H1 (cell line): Measurements from ENCODE around the gene PLLP. TPM values are rescaled to one million over a fixed set of nuclear protein-coding genes. Genes with fewer than 3 reads are reported as not detected.
A peak's percentile ranks its signal among the peaks of the same experiment; 100 is the strongest.

Source experiments
- CTCF ChIA-PET: fragments of 300-600 bp; sonication (Branson Sonifier 250); formaldehyde crosslinking; loops from one replicate; lab custom pipeline; 2021; ENCODE audit not compliant: partially characterized antibody; lab: Charles Lee
- POLR2A ChIA-PET: fragments of 300-600 bp; sonication (Branson Sonifier 250); formaldehyde crosslinking; loops from one replicate; lab custom pipeline; 2021; ENCODE audit warnings: inconsistent platforms; ENCODE audit not compliant: partially characterized antibody; lab: Charles Lee
- DNase-seq, 2 experiments: peaks; one replicate each; pipeline versions ENCODE4 v3.0.0 to v3.0.0-alpha.2; 2010 to 2022; ENCODE audit warnings: low spot score in 2 of 2, low read depth in 1 of 2, mixed read lengths in 1 of 2
- FAIRE-seq: peaks from 2 replicates; lab custom pipeline; 2011; peaks lifted over from hg19 to GRCh38; lab: Jason Lieb, UNC
- H2AFZ ChIP-seq: 2 replicates; pipeline ENCODE4 v1.8.1; 2012; ENCODE audit warnings: low read length, inconsistent platforms
- H2AK5ac ChIP-seq: 2 replicates; pipeline ENCODE4 v1.6.1; 2013; ENCODE audit warnings: low read depth, low read length
- H2BK120ac ChIP-seq: replicated peaks from 2 replicates; pipeline ENCODE3; 2013; ENCODE audit warnings: low read depth, low read length, inconsistent platforms
- H2BK12ac ChIP-seq: 2 replicates; pipeline ENCODE4 v1.6.1; 2013; ENCODE audit warnings: low read depth, low read length
- H2BK15ac ChIP-seq: 2 replicates; pipeline ENCODE4 v1.6.1; 2013; ENCODE audit warnings: low read length
- H2BK20ac ChIP-seq: 2 replicates; pipeline ENCODE4 v1.6.1; 2013; ENCODE audit warnings: low read length
- H2BK5ac ChIP-seq: 2 replicates; pipeline ENCODE4 v1.6.1; 2013; ENCODE audit warnings: low read depth, low read length
- H3K14ac ChIP-seq: 2 replicates; pipeline ENCODE4 v1.6.1; 2013; ENCODE audit warnings: inconsistent platforms; ENCODE audit not compliant: insufficient read length
- H3K18ac ChIP-seq: 2 replicates; pipeline ENCODE4 v1.6.1; 2013; ENCODE audit warnings: low read length; ENCODE audit errors: extremely low read depth
- H3K23ac ChIP-seq: 2 replicates; pipeline ENCODE4 v1.6.1; 2013; ENCODE audit warnings: inconsistent platforms; ENCODE audit not compliant: insufficient read length
- H3K23me2 ChIP-seq: 2 replicates; pipeline ENCODE4 v1.6.1; 2013; ENCODE audit warnings: low read depth, low read length
- H3K27ac ChIP-seq: 2 replicates; pipeline ENCODE4 v1.6.1; 2011; ENCODE audit warnings: low read depth, low read length, inconsistent platforms
- H3K27me3 ChIP-seq, 4 experiments: replicated peaks in 1 of 4; 1 replicate in 1 of 4; 2 replicates in 3 of 4; pipeline versions ENCODE4 v1.6.1 to v1.8.1; 2011 to 2013; ENCODE audit warnings: low read length in 3 of 4, mild to moderate bottlenecking in 3 of 4, inconsistent platforms in 2 of 4, mixed read lengths in 2 of 4, moderate library complexity in 1 of 4; ENCODE audit not compliant: control insufficient read depth in 3 of 4, insufficient read depth in 3 of 4; ENCODE audit errors: extremely low read depth in 1 of 4
- H3K36me3 ChIP-seq, 4 experiments: 2 replicates each; pipeline versions ENCODE4 v1.6.1 to v1.8.1; 2011 to 2013; ENCODE audit warnings: mild to moderate bottlenecking in 4 of 4, low read length in 3 of 4, moderate library complexity in 2 of 4, control low read depth in 1 of 4, inconsistent platforms in 1 of 4; ENCODE audit not compliant: insufficient read depth in 4 of 4, control insufficient read depth in 2 of 4
- H3K4ac ChIP-seq: replicated peaks from 2 replicates; pipeline ENCODE3; 2013; ENCODE audit warnings: low read length, low read depth, mixed read lengths, inconsistent platforms; ENCODE audit not compliant: insufficient read length
- H3K4me1 ChIP-seq, 4 experiments: replicated peaks in 1 of 4; 1 replicate in 1 of 4; 2 replicates in 3 of 4; pipeline versions ENCODE4 v1.6.1 to v1.8.1; 2011 to 2013; ENCODE audit warnings: low read length in 3 of 4, inconsistent platforms in 2 of 4, mixed read lengths in 1 of 4; ENCODE audit not compliant: insufficient read depth in 4 of 4, control insufficient read depth in 3 of 4
- H3K4me2 ChIP-seq, 2 experiments: 2 replicates each; pipeline versions ENCODE4 v1.6.1 to v1.8.1; 2011 to 2013; ENCODE audit warnings: low read depth in 2 of 2, low read length in 2 of 2, control low read depth in 1 of 2, inconsistent platforms in 1 of 2, mild to moderate bottlenecking in 1 of 2; ENCODE audit not compliant: insufficient read depth in 1 of 2
- H3K4me3 ChIP-seq, 4 experiments: fragments of 200-600, 300-600 bp in 1 of 4; sonication (generic), shearing (Covaris generic), sonication (Bioruptor Twin) in 1 of 4; 2 replicates each; pipeline versions ENCODE4 v1.5.1 to v1.8.1; 2011 to 2016; ENCODE audit warnings: low read length in 4 of 4, low read depth in 3 of 4, control low read depth in 2 of 4, inconsistent platforms in 2 of 4, mild to moderate bottlenecking in 2 of 4, mixed read lengths in 1 of 4, moderate library complexity in 1 of 4; ENCODE audit not compliant: insufficient read depth in 2 of 4; ENCODE audit errors: extremely low read depth in 1 of 4
- H3K56ac ChIP-seq: replicated peaks from 2 replicates; pipeline ENCODE3; 2013; ENCODE audit warnings: low read depth, mild to moderate bottlenecking, mixed read lengths, low read length, inconsistent platforms; ENCODE audit not compliant: insufficient read length
- H3K79me1 ChIP-seq: 2 replicates; pipeline ENCODE4 v1.6.1; 2013; ENCODE audit warnings: low read depth, low read length, control low read depth
- H3K79me2 ChIP-seq, 2 experiments: 2 replicates each; pipeline versions ENCODE4 v1.6.1 to v1.8.1; 2012 to 2013; ENCODE audit warnings: low read length in 2 of 2, mild to moderate bottlenecking in 2 of 2, inconsistent platforms in 1 of 2; ENCODE audit not compliant: insufficient read depth in 2 of 2, control insufficient read depth in 1 of 2
- H3K9ac ChIP-seq, 4 experiments: replicated peaks in 1 of 4; 1 replicate in 1 of 4; 2 replicates in 3 of 4; pipeline versions ENCODE4 v1.6.1 to v1.8.1; 2011 to 2013; ENCODE audit warnings: low read depth in 3 of 4, low read length in 3 of 4, control low read depth in 2 of 4, mild to moderate bottlenecking in 2 of 4, moderate library complexity in 2 of 4, inconsistent platforms in 1 of 4; ENCODE audit errors: extremely low read depth in 1 of 4
- H3K9me3 ChIP-seq, 2 experiments: 2 replicates each; pipeline versions ENCODE4 v1.6.1 to v1.8.1; 2012 to 2013; ENCODE audit warnings: mild to moderate bottlenecking in 2 of 2, moderate library complexity in 2 of 2, control low read depth in 1 of 2, inconsistent platforms in 1 of 2, low read depth in 1 of 2, low read length in 1 of 2, mixed read lengths in 1 of 2; ENCODE audit not compliant: insufficient read depth in 2 of 2
- H4K20me1 ChIP-seq, 2 experiments: replicated peaks in 1 of 2; 2 replicates each; pipeline versions ENCODE3 to v1.8.1; 2011 to 2013; ENCODE audit warnings: inconsistent platforms in 2 of 2, low read length in 2 of 2, mild to moderate bottlenecking in 1 of 2; ENCODE audit not compliant: insufficient read depth in 2 of 2, control insufficient read depth in 1 of 2
- H4K5ac ChIP-seq: 2 replicates; pipeline ENCODE4 v1.6.1; 2013; ENCODE audit warnings: low read length, low read depth, mixed read lengths, inconsistent platforms; ENCODE audit not compliant: insufficient read length
- H4K8ac ChIP-seq: 2 replicates; pipeline ENCODE4 v1.8.0; 2013; ENCODE audit warnings: mild to moderate bottlenecking, moderate library complexity, low read length, inconsistent platforms; ENCODE audit not compliant: insufficient read depth; ENCODE audit errors: extremely low read depth
- H4K91ac ChIP-seq: replicated peaks from 2 replicates; pipeline ENCODE3; 2013; ENCODE audit warnings: low read length, mixed read lengths, inconsistent platforms; ENCODE audit not compliant: insufficient read length
- ATF3 ChIP-seq: IDR thresholded peaks from 2 replicates; pipeline ENCODE4 v1.6.1; 2011; ENCODE audit warnings: low read depth, mild to moderate bottlenecking, low read length; ENCODE audit not compliant: insufficient read depth
- EGR1 ChIP-seq: IDR thresholded peaks from 2 replicates; pipeline ENCODE4 v1.6.1; 2011; ENCODE audit warnings: low read depth, low read length, borderline replicate concordance
- HDAC2 ChIP-seq, 2 experiments: fragments of 300-600 bp in 1 of 2; sonication (generic) in 1 of 2; IDR thresholded peaks; 2 replicates each; pipeline ENCODE4 v1.6.1; 2011 to 2012; ENCODE audit warnings: low read depth in 2 of 2, low read length in 2 of 2, mild to moderate bottlenecking in 2 of 2, moderate library complexity in 2 of 2, borderline replicate concordance in 1 of 2, inconsistent platforms in 1 of 2
- MAX ChIP-seq: IDR thresholded peaks from 2 replicates; pipeline ENCODE4 v1.6.1; 2012; ENCODE audit warnings: inconsistent platforms
- NANOG ChIP-seq: IDR thresholded peaks from 2 replicates; pipeline ENCODE4 v1.6.1; 2011; ENCODE audit warnings: low read length, low read depth, mild to moderate bottlenecking, inconsistent platforms; ENCODE audit not compliant: insufficient read depth, poor library complexity, severe bottlenecking
- NRF1 ChIP-seq: IDR thresholded peaks from 2 replicates; pipeline ENCODE4 v1.6.1; 2011; ENCODE audit warnings: mild to moderate bottlenecking, low read depth, low read length, improper control_type of control experiment
- RBBP5 ChIP-seq: IDR thresholded peaks from 2 replicates; pipeline ENCODE4 v1.7.1; 2012; ENCODE audit warnings: low read depth, mild to moderate bottlenecking, inconsistent platforms, low read length, moderate library complexity, borderline replicate concordance
- RFX5 ChIP-seq: IDR thresholded peaks from 2 replicates; pipeline ENCODE4 v1.6.1; 2011; ENCODE audit warnings: low read depth, low read length, improper control_type of control experiment, borderline replicate concordance
- WGBS, 2 experiments: shearing (Covaris generic) in 1 of 2; methylation state at CpG; one replicate each; pipeline versions ENCODE4 v1.1.6 to v1.1.7; 2013 to 2015; ENCODE audit warnings: low lambda C conversion rate in 2 of 2, mixed read lengths in 2 of 2, inconsistent platforms in 1 of 2, low coverage in 1 of 2, missing lambda C conversion rate in 1 of 2; ENCODE audit not compliant: insufficient replicate concordance in 2 of 2, insufficient coverage in 1 of 2, insufficient read length in 1 of 2; ENCODE audit errors: extremely low coverage in 1 of 2, missing lambda C conversion rate in 1 of 2; 5-methylcytosine and 5-hydroxymethylcytosine counted together
- polyA plus RNA-seq, 7 experiments: library from polyadenylated mRNA; depleted of rRNA in 3 of 7; stranded (reverse) in 5 of 7; unstranded in 2 of 7; fragments of >200 nt in 5 of 7; fragments of 200-250 nt in 2 of 7; gene quantifications; 1 replicate in 5 of 7; 2 replicates in 1 of 7; 4 replicates in 1 of 7; pipeline versions ENCODE4 v1.2.1 to v1.2.3, GENCODE V29; 2011 to 2013; ENCODE audit warnings: missing spikeins in 2 of 7, mixed read lengths in 2 of 7
- total RNA-seq: library from RNA; stranded (reverse); fragmentation: NEBNext Ultra II Directional; extraction: Animal tissue kit (Norgen Biotek cat#: 25700); gene quantifications from 2 replicates; pipeline ENCODE4 v1.2.1, GENCODE V29; 2021

PLLP gene
- total and polyA plus RNA-seq, 2 of the 8 experiments (the other 6 are each of a cell fraction or from before 2014, with no cell fraction given) = 2.9 to 10.6 TPM

- Histone ChIP-seq H2BK120ac (no peak overlapping the region), H2BK12ac (no peak overlapping the region), H3K56ac (no peak overlapping the region), H3K23ac (no peak overlapping the region), H3K27me3 (no peaks in the 10 kb centered on the region), H3K4ac (no peak overlapping the region), H2BK5ac (no peak overlapping the region), H2AFZ (no peak overlapping the region), H2BK20ac (no peak overlapping the region), H2AK5ac (no peak overlapping the region), H4K91ac (no peak overlapping the region), H3K27ac (no peak overlapping the region), H3K9ac (no peak overlapping the region), H3K23me2 (peaks cover 4% of the 10 kb centered on the region; the same call in 1 of the 2 replicates), H3K4me2 (no peak overlapping the region), H3K4me3 (no peak overlapping the region), H3K36me3 (no peaks in the 10 kb centered on the region), H4K8ac (no peak overlapping the region), H4K20me1 (no peaks in the 10 kb centered on the region), H4K5ac (no peak overlapping the region), H2BK15ac (no peak overlapping the region), H3K79me1 (no peaks in the 10 kb centered on the region), H3K9me3 (no peaks in the 10 kb centered on the region), H3K4me1 (peaks cover 2 to 6% (median 4%) of the 10 kb centered on the region in 4 experiments; a peak in 4 of 7 replicates), H3K14ac (no peak overlapping the region), H3K18ac (no peak overlapping the region), H3K79me2 (no peaks in the 10 kb centered on the region)
- WGBS, 2 experiments = 86% methylated on average over 3 of the region's 3 CpGs; no CpG with 5 or more reads in 1 of the 2 experiments
- FAIRE-seq (no peak), DNase-seq (peak in 1 of 2 experiments; percentile 23)
- CTCF ChIA-PET = interaction anchor here (0.6 to 1.5 kb wide), 6 partner anchors 15 to 809 kb away, joined by 3 to 9 read pairs (median 3); no protein-coding TSS in a partner anchor
- POLR2A ChIA-PET = no interaction called here
- no peak for TF ChIP-seq RBBP5
- no peak for TF ChIP-seq ATF3
- TF ChIP-seq EGR1 = no peak
- TF ChIP-seq MAX = no peak
- no peak for TF ChIP-seq NANOG
- no peak for TF ChIP-seq HDAC2 (IDR thresholded peaks at IDR 0.05; ENCODE audit: borderline replicate concordance in 1 of 2, low read depth in 2 of 2, low read length in 2 of 2)
- no peak for TF ChIP-seq RFX5
- no peak for TF ChIP-seq NRF1
Measured at GRCh38 chr16:57316390-57317017, 32.0 kb upstream of the PLLP start.
